Activated naive CD4-positive, alpha-beta T cell treated with anti-CD3 and anti-CD28 coated beads, Interleukin-2, amount 10 ng/mL, durations not matched to agents 5 hours and 36 hours (primary cell): ENCODE data around the gene GPR150. TPM values are rescaled to one million over a fixed set of nuclear protein-coding genes. Genes with fewer than 3 reads are reported as not detected.

Experiments used
- total RNA-seq, 2 experiments: library from RNA; stranded (reverse); gene quantifications; one replicate each; pipeline ENCODE4 v1.2.3, GENCODE V29; 2021

GPR150 gene
- total RNA-seq = 1 to 10 TPM; 1.6 to 1.8 TPM

GRCh38 chr5:95620030-95620869 is at the start of gene GPR150:
GPR150 (plus strand) TSS chr5:95620087; CDS start chr5:95620276, 189 bp downstream.

GRCh38 chr5:95646569-95647431 is 26.9 kb downstream of the GPR150 start, which contains the start of gene RFESD:
RFESD (plus strand) TSS chr5:95646777; CDS start chr5:95652272, 5,495 bp downstream.

Other genes starting within 250 kb of the GPR150 start
- gene FAM81B, start 228.7 kb upstream of the GPR150 start, total RNA-seq = not detected
- gene SKIC3, start 65.1 kb upstream of the GPR150 start, total RNA-seq = 10 to 100 TPM; 81.6 to 81.8 TPM
- gene ARSK, start 65.0 kb upstream of the GPR150 start, total RNA-seq = 1 to 10 TPM; 5.7 to 6.2 TPM
- 1 to 10 TPM; 5.7 to 7.5 TPM for gene RFESD, start 26.7 kb downstream of the GPR150 start, total RNA-seq
- not detected for gene SPATA9, start 62.9 kb downstream of the GPR150 start, total RNA-seq
- gene RHOBTB3, start 111.2 kb downstream of the GPR150 start, total RNA-seq = under 1 TPM; 0.65 to 0.71 TPM
- 10 to 100 TPM; 66.6 to 69.9 TPM for gene GLRX, start 202.6 kb downstream of the GPR150 start, total RNA-seq